SK-N-SH treated with all-trans-retinoic acid at 6 μM for 48 hours (cell line): ENCODE results near the gene NPAS3.

ENCODE experiments used
- ATAC-seq: fragments of 200-7000 bp; cut with Tn5 transposase; 3 replicates; pipeline ENCODE4 v1.9.1; 2020; ENCODE audit warnings: mild to moderate bottlenecking, moderate library complexity
- ARNTL ChIP-seq: fragments of 450-650 bp; formaldehyde crosslinking; IDR thresholded peaks from 2 replicates; pipeline ENCODE4 v1.5.0; 2020; ENCODE audit warnings: low read depth, mild to moderate bottlenecking, moderate library complexity, borderline replicate concordance
- BACH2 ChIP-seq: fragments of 250-450 bp; sonication (Bioruptor Pico); IDR thresholded peaks from 2 replicates; pipeline ENCODE4 v1.9.0; 2021; ENCODE audit warnings: mild to moderate bottlenecking, borderline replicate concordance
- CREB5 ChIP-seq: fragments of 250-450 bp; sonication (Bioruptor Pico); IDR thresholded peaks from 2 replicates; pipeline ENCODE4 v1.5.1; 2020; ENCODE audit warnings: low read depth, mild to moderate bottlenecking, moderate library complexity
- CSDC2 ChIP-seq: fragments of 250-450 bp; sonication (Bioruptor Pico); IDR thresholded peaks from 2 replicates; pipeline ENCODE4 v1.5.0; 2020; ENCODE audit warnings: mild to moderate bottlenecking, moderate library complexity
- ESRRG ChIP-seq: fragments of 250-450 bp; sonication (Bioruptor Pico); IDR thresholded peaks from 2 replicates; pipeline ENCODE4 v1.6.1; 2021; ENCODE audit warnings: mild to moderate bottlenecking
- GLIS3 ChIP-seq: fragments of 250-450 bp; sonication (Bioruptor Pico); IDR thresholded peaks from 2 replicates; pipeline ENCODE4 v1.5.0; 2020; ENCODE audit warnings: mild to moderate bottlenecking, moderate library complexity
- ISL1 ChIP-seq: fragments of 250-450 bp; sonication (Bioruptor Pico); IDR thresholded peaks from 2 replicates; pipeline ENCODE4 v2.1.2; 2022; ENCODE audit warnings: mild to moderate bottlenecking, moderate library complexity
- PATZ1 ChIP-seq: fragments of 250-450 bp; sonication (Bioruptor Pico); IDR thresholded peaks from 2 replicates; pipeline ENCODE4 v1.8.0; 2020; ENCODE audit warnings: mild to moderate bottlenecking, moderate library complexity, borderline replicate concordance
- PPARA ChIP-seq: fragments of 250-450 bp; sonication (Bioruptor Pico); IDR thresholded peaks from 2 replicates; pipeline ENCODE4 v1.5.0; 2020; ENCODE audit warnings: mild to moderate bottlenecking, borderline replicate concordance
- SNAI2 ChIP-seq: fragments of 250-450 bp; sonication (Bioruptor Pico); IDR thresholded peaks from 2 replicates; pipeline ENCODE4 v1.5.0; 2020; ENCODE audit warnings: mild to moderate bottlenecking, moderate library complexity
- TCF4 ChIP-seq: fragments of 250-450 bp; sonication (Bioruptor Pico); IDR thresholded peaks from 2 replicates; pipeline ENCODE4 v1.8.0; 2021; ENCODE audit warnings: mild to moderate bottlenecking, moderate library complexity, borderline replicate concordance
- ZC3H10 ChIP-seq: fragments of 250-450 bp; sonication (Bioruptor Pico); IDR thresholded peaks from 2 replicates; pipeline ENCODE4 v1.5.1; 2021; ENCODE audit warnings: mild to moderate bottlenecking, moderate library complexity
- ZFP30 ChIP-seq: fragments of 450-650 bp; formaldehyde crosslinking; IDR thresholded peaks from 2 replicates; pipeline ENCODE4 v1.5.0; 2022; ENCODE audit warnings: mild to moderate bottlenecking, moderate library complexity
- ZNF565 ChIP-seq: fragments of 450-650 bp; formaldehyde crosslinking; conservative IDR thresholded peaks from 2 replicates; pipeline ENCODE4 v1.5.0; 2020; ENCODE audit warnings: low read depth, mild to moderate bottlenecking, moderate library complexity
- ZNF70 ChIP-seq: fragments of 450-650 bp; formaldehyde crosslinking; IDR thresholded peaks from 2 replicates; pipeline ENCODE4 v1.5.0; 2020; ENCODE audit warnings: mild to moderate bottlenecking, moderate library complexity
- ZNF8 ChIP-seq: fragments of 450-650 bp; formaldehyde crosslinking; IDR thresholded peaks from 2 replicates; pipeline ENCODE4 v1.5.0; 2020; ENCODE audit warnings: mild to moderate bottlenecking, moderate library complexity
- TF ChIP-seq, protein P1 (sequence below): fragments of 250-450 bp; sonication (Bioruptor Pico); IDR thresholded peaks from 2 replicates; pipeline ENCODE4 v1.5.1; 2021; ENCODE audit warnings: mild to moderate bottlenecking, moderate library complexity
- TF ChIP-seq, protein P2 (sequence below): fragments of 250-450 bp; sonication (Bioruptor Pico); IDR thresholded peaks from 2 replicates; pipeline ENCODE4 v1.8.0; 2021; ENCODE audit warnings: low read depth, mild to moderate bottlenecking, moderate library complexity, borderline replicate concordance

NPAS3 gene

DNA sequence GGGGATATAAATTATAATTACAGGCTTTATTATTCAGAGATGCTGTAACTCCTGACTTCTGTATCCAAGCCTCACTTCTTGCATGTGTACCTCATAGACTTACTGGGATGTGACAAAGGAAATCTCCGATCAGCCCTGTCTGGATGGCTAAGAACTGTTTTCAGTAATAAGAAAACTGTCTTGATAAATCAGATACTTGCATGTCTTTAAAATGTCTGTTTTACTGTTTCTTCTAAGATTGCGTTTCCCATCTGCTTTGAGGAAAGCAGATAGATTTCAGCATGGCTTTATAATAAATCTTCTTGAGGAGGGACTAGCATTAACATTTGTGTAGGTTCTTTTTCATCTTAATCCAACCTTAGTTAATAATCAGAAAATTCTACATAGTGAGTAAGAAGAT lies 616.3 kb downstream of the NPAS3 start (continued):
- TF ChIP-seq, protein P1, sequence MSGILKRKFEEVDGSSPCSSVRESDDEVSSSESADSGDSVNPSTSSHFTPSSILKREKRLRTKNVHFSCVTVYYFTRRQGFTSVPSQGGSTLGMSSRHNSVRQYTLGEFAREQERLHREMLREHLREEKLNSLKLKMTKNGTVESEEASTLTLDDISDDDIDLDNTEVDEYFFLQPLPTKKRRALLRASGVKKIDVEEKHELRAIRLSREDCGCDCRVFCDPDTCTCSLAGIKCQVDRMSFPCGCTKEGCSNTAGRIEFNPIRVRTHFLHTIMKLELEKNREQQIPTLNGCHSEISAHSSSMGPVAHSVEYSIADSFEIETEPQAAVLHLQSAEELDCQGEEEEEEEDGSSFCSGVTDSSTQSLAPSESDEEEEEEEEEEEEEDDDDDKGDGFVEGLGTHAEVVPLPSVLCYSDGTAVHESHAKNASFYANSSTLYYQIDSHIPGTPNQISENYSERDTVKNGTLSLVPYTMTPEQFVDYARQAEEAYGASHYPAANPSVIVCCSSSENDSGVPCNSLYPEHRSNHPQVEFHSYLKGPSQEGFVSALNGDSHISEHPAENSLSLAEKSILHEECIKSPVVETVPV (CRISPR knock-in tag): no peak

GRCh38 chr14:33555710-33556350 lies 617.2 kb downstream of the NPAS3 start:
- ATAC-seq: peak; percentile 66
- no peak for TF ChIP-seq ZFP30 (CRISPR knock-in tag)
- TF ChIP-seq BACH2 (CRISPR knock-in tag): no peak
- TF ChIP-seq ZNF565 (CRISPR knock-in tag): no peak
- TF ChIP-seq ZNF70 (CRISPR knock-in tag): no peak
- TF ChIP-seq GLIS3: no peak
- TF ChIP-seq ARNTL (CRISPR knock-in tag): no peak
- TF ChIP-seq, protein P2, sequence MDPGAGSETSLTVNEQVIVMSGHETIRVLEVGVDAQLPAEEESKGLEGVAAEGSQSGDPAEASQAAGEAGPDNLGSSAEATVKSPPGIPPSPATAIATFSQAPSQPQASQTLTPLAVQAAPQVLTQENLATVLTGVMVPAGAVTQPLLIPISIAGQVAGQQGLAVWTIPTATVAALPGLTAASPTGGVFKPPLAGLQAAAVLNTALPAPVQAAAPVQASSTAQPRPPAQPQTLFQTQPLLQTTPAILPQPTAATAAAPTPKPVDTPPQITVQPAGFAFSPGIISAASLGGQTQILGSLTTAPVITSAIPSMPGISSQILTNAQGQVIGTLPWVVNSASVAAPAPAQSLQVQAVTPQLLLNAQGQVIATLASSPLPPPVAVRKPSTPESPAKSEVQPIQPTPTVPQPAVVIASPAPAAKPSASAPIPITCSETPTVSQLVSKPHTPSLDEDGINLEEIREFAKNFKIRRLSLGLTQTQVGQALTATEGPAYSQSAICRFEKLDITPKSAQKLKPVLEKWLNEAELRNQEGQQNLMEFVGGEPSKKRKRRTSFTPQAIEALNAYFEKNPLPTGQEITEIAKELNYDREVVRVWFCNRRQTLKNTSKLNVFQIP (CRISPR knock-in tag): no peak
- TF ChIP-seq, protein P1 (CRISPR knock-in tag): no peak
- no peak for TF ChIP-seq SNAI2
- no peak for TF ChIP-seq TCF4
- no peak for TF ChIP-seq ESRRG (CRISPR knock-in tag)
- no peak for TF ChIP-seq PPARA (CRISPR knock-in tag)
- no peak for TF ChIP-seq PATZ1
- TF ChIP-seq CSDC2 (CRISPR knock-in tag): no peak
- no peak for TF ChIP-seq CREB5
- TF ChIP-seq ZNF8 (CRISPR knock-in tag): no peak
- no peak for TF ChIP-seq ZC3H10 (CRISPR knock-in tag)

DNA sequence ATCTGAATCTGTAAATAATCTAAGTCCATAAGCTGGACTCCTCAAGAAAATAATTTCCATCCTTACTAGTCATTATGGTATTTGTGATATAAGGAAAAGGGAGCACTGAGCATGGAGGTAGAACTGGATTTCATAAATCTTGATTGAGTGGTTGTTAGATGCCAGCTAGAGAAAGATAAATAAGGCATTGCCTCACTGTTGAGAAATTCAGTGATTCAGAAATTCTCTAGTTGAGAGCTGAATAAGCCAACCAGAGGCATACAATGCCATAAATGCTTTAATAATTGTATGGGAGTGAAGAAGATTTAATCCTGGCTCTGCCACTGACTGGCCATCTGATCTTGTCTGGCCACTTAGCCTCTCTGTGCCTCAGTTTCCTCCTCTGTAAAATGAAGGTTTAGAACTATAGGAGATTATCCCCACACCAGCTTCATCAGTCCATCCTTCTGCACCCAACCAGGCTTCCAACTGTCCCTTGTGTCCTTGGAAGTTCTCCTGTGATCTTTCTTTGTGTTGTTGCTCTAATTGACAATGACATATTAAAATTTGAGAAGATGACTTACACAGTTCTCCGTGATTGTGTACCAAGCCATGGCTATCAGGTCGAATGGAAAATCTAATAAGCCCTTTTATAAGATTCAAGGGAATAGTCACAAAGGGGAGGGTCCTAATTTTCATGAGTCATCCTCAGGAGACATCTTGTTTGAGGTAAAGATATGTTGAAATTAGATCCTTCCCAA lies 617.9 kb downstream of the NPAS3 start:
- ATAC-seq: peak; percentile 77

More for the DNA sequence above, 617.9 kb downstream of the NPAS3 start:
- TF ChIP-seq ISL1 (CRISPR knock-in tag) (peak; percentile 71), CREB5 (peak; percentile 54; the same call in 1 of the 2 replicates), CSDC2 (CRISPR knock-in tag) (0 out of 2 replicates have a peak, but pooled peaks have one; percentile 65), ESRRG (CRISPR knock-in tag) (no peak)
